MM.1S (cell line): ENCODE measurements around the gene PRKCD.

Source experiments
- CTCF ChIP-seq: fragments of 300-600 bp; sonication (generic); IDR thresholded peaks from 2 replicates; pipeline ENCODE4 v1.5.1; 2016; ENCODE audit warnings: antibody characterized with exemption, low read length, mixed read lengths
- EZH2 ChIP-seq: fragments of 300-600 bp; sonication (generic); optimal IDR thresholded peaks from 2 replicates; pipeline ENCODE3; 2017; ENCODE audit warnings: low read depth, mild to moderate bottlenecking, antibody characterized with exemption, low read length, mixed read lengths
- EZH2phosphoT487 ChIP-seq: fragments of 300-600 bp; sonication (generic); IDR thresholded peaks from 2 replicates; pipeline ENCODE4 v1.6.1; 2018; ENCODE audit warnings: antibody characterized with exemption, low read length

- TF ChIP-seq EZH2phosphoT487 (no peak), CTCF (no peak), EZH2 (no peak)
Measured at GRCh38 chr3:53167418-53168174, 6.6 kb downstream of the PRKCD start.
